Activated gamma-delta T cell (primary cell): ENCODE results near the gene GPR18.

ENCODE experiments used
- DNase-seq: peaks from one replicate; lab custom pipeline; 2025; lab: John Stamatoyannopoulos, UW
- total RNA-seq, 2 donors: gene quantifications; one replicate each; lab custom pipeline; 2026; lab: John Stamatoyannopoulos, UW

Gene GPR18
- total RNA-seq = 9.8 to 16.4 reads per million in 2 donors

GRCh38 chr13:99258210-99258860, at the start of gene GPR18:
TSS of gene GPR18 (minus strand) at chr13:99258379. CDS start at chr13:99255872, 2,507 bp downstream.
- DNase-seq = no peak

DNA sequence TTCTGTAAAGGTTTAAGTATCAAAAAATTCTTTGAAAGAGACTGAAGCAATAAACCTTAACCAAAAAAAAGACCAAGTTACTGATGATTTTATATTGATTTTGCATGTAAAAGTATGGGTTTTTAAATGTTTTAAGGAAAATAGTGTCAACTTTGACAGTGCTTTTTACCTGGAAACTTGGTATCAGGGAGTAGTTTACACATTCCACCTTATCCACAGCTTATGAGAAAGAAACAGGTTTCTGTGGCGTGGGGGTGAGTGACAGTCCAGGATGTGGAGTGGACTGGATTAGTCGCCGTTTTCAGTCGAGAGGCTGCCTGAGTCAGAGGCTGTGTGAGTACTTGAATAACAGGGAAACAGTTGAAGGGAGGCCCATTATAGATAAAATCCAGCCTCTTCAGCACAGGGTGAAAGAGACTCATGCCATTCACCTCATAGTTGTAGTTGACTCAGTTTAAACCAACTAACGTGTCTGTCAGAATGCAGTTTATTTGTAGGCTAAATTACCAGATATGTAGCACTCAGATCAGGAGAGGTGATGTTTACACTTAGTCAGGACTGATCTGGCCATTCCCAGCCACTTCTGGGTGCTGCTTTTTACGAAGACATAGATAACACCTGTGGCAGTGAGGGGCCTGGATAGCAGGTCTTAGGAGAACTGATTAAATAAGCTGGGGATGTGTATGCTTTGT, 49.6 kb upstream of the GPR18 start:
- no peak for DNase-seq

GRCh38 chr13:99307247-99307646, 49.1 kb upstream of the GPR18 start, which contains the start of gene GPR183:
TSS of gene GPR183 (minus strand) at chr13:99307399. CDS start at chr13:99296145, 11,254 bp downstream.
- no peak for DNase-seq

DNA sequence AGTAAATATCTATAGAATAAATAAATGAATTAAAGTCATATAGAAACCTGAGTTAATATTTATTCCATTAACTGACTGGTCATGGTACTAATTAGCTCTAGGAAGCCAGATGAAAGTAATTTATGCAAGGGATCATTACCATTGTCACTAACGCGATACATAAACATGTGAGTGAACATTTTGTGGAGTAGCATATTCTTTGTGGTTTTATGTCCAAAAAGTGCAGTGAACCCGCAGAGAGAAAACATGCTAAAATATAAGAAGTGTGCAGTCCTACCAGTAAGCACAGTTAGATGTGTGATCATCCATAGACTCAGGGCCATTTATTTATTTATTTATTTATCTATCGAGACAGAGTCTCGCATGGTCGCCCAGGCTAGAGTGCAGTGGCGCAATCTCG, 47.4 kb upstream of the GPR18 start:
- DNase-seq = no peak

- no peak for DNase-seq
Measured at GRCh38 chr13:99305158-99305557, 47.0 kb upstream of the GPR18 start.

GRCh38 chr13:99304541-99304940, 46.4 kb upstream of the GPR18 start:
- DNase-seq = no peak

DNA sequence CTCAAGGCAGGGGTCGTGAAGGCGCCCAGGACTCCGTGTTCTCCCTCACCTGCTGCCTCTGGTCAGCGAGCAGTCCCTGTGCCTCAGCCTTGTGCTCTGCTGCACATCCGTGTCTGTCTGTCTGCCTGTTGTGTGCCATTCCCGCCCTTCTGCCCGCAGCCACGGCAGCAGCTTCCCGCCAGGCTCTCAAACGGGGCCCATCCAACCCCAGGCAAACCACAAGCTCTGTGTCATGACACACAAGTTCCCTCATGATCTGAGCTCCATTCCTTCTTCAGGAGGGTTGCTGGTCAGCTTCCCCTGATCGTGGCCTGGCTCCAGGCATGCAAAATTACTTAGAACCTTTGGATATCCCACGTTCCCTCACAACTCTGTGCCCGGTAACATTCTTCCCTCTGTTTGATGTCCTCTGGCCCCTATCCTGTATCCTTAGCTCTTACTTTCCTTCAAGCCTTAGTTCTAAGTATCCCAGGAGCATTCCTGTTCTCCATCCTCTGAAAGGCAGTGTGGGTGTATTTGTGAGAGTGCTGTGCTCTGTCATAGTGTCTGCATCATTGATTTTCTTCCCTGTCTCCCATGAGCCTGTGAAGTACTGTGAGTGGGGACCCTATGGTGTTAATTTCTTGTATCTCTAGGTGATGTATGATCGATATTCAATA, 45.8 kb upstream of the GPR18 start:
- peak; percentile 6 for DNase-seq

- no peak for DNase-seq
Measured at GRCh38 chr13:99302637-99303505, 44.7 kb upstream of the GPR18 start.

GRCh38 chr13:99301913-99302636, 43.9 kb upstream of the GPR18 start:
- DNase-seq = no peak

- no peak for DNase-seq
Measured at GRCh38 chr13:99301056-99301838, 43.1 kb upstream of the GPR18 start.

DNA sequence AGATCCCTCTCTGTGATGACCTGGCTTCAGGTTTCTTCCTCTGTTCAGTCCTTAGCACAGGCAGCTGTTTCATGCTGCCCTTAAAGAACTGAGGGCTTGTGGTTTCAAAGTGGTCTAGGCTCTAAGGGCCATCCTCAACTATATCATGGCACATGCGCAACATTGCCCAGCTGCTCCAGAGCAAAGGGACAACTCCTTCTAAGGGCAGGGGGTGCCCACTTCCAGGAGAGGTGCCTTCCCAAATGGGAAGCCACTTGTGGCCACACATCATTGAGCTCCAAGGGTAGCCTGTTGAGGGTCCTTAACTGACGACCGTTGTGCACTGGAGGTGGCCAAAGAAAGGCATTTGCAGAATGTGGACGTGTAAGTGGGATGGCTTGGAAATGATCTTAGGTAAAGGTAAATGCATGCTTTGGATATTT, 41.8 kb upstream of the GPR18 start:
- DNase-seq = no peak

DNA sequence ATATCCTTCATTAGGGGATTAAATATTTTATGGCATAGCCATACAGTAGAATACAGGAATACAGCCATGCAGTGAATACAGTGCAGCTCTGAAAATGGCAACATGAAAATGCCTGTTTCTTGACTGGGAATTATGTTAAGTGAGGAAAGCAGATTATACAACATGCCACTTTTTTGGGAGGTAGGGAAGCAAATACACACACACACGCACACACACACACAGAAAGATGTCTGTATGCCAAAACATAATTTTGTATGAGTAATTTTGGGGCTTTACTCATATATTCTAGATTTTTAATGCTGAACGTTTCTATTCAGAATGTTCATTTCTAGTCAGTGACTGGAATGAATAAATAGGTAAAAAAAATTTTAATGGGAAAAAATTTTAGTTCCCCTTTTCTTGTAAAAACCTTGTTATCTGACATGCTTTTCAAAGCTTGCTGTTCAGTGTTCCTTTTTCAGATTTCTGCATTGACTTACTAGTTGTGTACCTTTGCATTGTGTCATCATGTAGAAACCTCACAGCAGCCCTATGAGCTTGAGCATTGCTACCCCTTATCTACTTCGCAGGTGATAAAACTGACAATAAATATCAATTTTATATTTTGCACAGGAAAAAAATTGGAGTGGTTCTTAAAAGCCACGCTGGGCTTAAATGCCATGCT, 41.2 kb upstream of the GPR18 start:
- no peak for DNase-seq

DNA sequence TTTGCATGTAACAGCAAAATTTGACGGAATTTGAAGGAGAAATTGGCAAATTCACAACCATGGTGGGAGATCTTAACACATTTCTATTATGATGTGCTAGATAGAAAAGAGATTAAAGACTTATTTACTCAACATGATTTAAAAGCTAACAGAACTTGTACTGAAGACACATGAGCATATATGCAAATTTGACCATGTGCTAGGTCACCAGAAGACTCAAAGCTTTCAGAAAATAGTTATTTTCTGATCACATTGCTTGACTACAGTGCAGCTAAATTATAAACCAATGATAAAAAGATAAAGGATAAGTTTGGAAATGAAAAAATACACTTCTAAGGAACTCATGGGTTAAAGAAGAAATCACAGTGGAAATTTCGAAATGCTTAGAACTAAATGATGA, 39.9 kb upstream of the GPR18 start:
- no peak for DNase-seq

- no peak for DNase-seq
Measured at GRCh38 chr13:99297331-99297730, 39.2 kb upstream of the GPR18 start.

DNA sequence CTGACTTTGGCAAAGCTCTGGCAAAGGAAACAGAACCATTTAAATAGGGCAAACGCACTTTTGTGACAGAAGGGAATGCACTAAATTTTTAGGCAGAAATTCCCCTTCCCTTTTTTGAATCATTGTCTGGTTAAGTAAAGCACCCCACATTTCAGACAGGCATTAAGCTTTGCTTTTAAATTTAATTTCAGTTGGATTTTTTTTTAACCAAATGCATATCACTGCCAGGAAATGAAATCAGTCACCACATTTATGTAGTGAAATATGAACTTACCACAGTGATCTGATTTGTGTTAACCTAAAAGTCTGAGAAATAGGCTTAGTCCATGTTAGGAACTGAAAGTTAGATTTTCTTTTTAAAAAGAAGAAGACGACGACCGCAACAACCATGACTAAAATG, 38.2 kb upstream of the GPR18 start:
- DNase-seq = no peak

- DNase-seq = no peak
Measured at GRCh38 chr13:99295488-99296252, 37.5 kb upstream of the GPR18 start.

DNA sequence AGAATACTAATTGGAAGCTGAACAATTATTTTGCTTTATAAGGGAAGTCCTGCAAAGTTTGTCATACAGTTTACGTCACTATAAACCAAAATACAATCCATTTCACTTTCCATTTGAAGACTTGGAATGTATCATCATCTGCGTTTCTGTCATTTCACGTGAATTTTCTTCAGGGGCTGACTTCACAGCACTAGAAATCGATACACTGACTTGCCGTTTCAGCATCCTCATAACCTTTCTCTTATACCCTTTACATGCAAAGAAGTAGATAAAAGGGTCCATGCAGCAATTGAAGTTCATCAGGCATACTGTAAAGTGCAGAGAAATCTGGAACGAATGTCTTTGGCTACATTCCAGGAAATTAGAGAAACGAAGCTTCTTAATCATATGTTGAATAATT, 36.8 kb upstream of the GPR18 start:
- no peak for DNase-seq

GRCh38 chr13:99294198-99294597, 36.0 kb upstream of the GPR18 start:
- DNase-seq = no peak

- DNase-seq = no peak
Measured at GRCh38 chr13:99293178-99293577, 35.0 kb upstream of the GPR18 start.
